ENCODE results near the gene ZRANB1. TPM values are rescaled to one million over a fixed set of nuclear protein-coding genes. Genes with fewer than 3 reads are reported as not detected.

Gene ZRANB1
- total RNA-seq, 4 donors from 2014 or later = 25.9 to 34.2 (median 34.1) TPM

- TF ChIP-seq CTCF (IDR thresholded peaks at IDR 0.05) = no peak
- DNase-seq (ENCODE audit: low spot score) = no peak
- ATAC-seq (ENCODE audit: low FRiP score) = no peak
Observed at GRCh38 chr10:125024497-125025234, 82.7 kb downstream of the ZRANB1 start.

GRCh38 chr10:125025341-125025740 lies 83.4 kb downstream of the ZRANB1 start:
- DNase-seq (ENCODE audit: low spot score) = no peak

GRCh38 chr10:125026036-125026931 lies 84.4 kb downstream of the ZRANB1 start:
- ATAC-seq (ENCODE audit: low FRiP score) (no peak), DNase-seq (ENCODE audit: low spot score) (no peak)
- TF ChIP-seq CTCF (IDR thresholded peaks at IDR 0.05) = no peak

More at GRCh38 chr10:125025341-125025740, 83.4 kb downstream of the ZRANB1 start:
- no peak for ATAC-seq (ENCODE audit: low FRiP score)
- no peak for TF ChIP-seq CTCF (IDR thresholded peaks at IDR 0.05)

DNA sequence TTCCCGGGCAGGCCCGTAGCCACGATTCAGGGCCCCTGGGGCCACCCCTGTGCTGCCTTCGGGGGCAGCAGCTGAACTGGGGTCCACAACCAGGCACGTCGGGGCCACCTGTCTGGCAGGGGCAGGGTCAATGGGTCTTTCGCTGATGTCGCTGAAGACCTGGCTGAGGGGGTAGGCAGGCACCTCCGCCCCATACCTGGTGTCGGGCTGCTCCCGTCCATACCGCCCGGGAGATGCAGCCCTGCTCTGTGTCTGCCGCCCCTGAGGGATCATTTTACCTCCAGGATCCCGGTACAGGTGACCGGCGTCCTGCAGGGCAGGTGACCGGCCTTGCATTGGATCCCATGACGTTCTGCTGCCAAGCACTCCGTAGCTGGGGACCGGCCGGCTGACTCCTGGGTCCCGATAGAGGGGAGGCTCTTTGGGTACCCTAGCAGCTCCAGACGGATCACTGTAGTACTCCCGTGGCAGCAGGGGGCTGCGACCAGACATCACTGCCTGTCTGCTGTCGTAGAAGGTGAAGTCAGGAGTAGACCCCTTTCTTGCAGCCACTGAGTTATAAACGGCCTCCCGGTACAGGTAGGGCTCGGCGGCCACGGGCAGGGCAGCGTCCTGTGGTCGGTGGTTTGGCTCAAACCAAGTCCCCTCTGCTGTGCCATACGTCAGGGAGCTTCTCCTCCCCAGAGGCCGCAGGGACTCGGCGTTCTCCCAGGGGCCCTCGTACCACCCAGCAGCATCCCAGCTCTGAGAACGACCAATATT lies 85.2 kb downstream of the ZRANB1 start:
- no peak for DNase-seq (ENCODE audit: low spot score)
- no peak for TF ChIP-seq CTCF (IDR thresholded peaks at IDR 0.05)
- ATAC-seq (ENCODE audit: low FRiP score) = no peak

DNA sequence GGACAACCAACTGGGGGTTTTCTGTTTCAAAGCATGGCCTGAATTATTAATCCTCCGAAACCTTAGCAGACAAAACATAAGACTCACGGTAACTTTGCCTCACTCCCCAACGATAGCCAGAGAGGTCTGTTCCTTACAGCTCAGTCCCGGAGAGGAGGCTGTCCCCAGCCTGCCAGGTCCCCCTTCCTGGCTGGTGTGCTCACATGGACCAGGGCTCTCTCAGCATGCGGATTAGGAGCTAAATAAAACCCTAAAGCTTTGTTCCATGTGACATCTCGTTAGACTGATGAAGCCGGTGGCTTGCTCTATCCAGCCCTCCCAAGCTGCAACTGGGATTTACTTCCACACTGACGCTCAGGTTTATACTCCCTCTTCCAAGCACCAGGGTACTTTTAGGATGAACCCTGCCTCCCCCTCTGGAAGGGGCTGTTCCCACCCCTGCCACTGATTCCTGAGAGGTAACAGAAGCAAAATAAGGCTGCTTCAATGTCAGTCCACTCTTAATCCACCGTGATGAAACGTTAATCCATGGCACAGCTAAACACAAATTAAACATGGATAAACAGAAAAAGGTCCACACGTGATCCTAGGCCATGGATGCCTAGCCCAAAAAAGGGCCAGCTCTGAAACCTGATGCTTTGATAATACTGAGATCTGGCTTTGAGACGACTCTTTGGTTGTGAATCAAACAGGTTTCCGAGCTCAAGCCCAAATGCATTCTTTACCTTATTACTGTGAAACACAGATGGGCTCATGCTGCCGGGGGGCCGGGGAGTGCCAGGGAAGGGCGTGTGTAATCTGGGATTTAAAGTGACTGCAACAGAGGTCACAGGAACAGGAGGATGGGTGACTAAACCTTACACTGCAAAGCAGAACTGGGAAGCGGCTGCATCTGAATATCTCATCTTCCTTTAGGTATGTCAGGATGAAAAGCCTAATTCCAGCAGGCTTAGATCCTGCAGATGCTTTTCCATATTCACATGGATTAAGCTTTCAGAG lies 86.2 kb downstream of the ZRANB1 start:
- TF ChIP-seq CTCF (IDR thresholded peaks at IDR 0.05) = no peak
- DNase-seq (ENCODE audit: low spot score) (no peak), ATAC-seq (ENCODE audit: low FRiP score) (no peak)
